Measurements from ENCODE around the gene TGFBR3. TPM values are rescaled to one million over a fixed set of nuclear protein-coding genes. Genes with fewer than 3 reads are reported as not detected.
A peak's percentile ranks its signal among the peaks of the same experiment; 100 is the strongest.

Gene TGFBR3
- total and polyA plus RNA-seq, 2 of the 13 experiments (the other 11 are each of a cell fraction or from before 2014, with no cell fraction given) = 76.5 to 195 TPM

DNA sequence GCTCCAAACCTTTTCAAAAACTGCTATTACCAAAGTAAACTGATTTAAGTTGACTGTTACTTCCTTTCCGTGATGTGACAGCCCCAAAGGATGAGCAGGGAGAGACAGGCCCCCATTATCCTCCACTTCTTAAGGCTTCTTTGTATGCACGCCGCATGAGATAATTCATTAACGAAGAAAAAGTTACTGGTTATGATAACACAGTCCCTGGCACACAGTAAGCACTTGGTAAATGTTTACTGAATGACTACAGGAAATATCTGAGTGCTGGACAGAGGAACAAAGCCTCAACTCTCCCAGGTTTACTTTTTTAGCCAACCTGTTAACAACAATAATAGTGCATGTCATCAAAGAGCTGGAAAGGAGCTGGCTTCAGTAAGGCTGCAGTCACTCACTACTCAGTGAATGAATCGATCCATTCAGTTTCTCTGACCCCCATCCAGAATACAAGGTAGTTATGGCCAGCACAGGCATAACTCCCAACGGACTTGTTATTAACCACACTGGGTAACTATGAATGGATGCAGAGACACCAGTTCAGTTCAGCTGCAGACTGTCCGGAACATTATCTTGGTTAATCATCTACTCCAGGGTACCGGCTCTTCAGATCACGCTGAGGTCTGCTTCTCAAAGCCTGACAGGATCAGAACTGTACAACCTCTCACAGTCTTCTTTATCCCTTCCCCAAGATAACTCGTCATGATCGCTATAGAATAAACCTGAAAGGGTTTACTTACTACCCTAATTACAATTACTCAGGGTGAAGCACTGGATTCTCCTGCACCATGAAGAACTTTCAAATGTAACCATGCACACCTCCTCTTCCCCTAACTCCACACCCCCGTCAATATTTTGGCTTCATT is 58.3 kb downstream of the TGFBR3 start (continued):
- TF ChIP-seq RORA (CRISPR knock-in tag; IDR thresholded peaks at IDR 0.05) = no peak
- TF ChIP-seq, protein P1, sequence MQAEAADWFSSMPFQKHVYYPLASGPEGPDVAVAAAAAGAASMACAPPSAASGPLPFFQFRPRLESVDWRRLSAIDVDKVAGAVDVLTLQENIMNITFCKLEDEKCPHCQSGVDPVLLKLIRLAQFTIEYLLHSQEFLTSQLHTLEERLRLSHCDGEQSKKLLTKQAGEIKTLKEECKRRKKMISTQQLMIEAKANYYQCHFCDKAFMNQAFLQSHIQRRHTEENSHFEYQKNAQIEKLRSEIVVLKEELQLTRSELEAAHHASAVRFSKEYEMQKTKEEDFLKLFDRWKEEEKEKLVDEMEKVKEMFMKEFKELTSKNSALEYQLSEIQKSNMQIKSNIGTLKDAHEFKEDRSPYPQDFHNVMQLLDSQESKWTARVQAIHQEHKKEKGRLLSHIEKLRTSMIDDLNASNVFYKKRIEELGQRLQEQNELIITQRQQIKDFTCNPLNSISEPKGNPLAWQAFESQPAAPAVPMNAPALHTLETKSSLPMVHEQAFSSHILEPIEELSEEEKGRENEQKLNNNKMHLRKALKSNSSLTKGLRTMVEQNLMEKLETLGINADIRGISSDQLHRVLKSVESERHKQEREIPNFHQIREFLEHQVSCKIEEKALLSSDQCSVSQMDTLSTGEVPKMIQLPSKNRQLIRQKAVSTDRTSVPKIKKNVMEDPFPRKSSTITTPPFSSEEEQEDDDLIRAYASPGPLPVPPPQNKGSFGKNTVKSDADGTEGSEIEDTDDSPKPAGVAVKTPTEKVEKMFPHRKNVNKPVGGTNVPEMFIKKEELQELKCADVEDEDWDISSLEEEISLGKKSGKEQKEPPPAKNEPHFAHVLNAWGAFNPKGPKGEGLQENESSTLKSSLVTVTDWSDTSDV (CRISPR knock-in tag; IDR thresholded peaks at IDR 0.05) = no peak
- TF ChIP-seq CHD4 (IDR thresholded peaks at IDR 0.05; ENCODE audit: borderline replicate concordance, low read length) = peak; percentile 81; the same call in 1 of the 2 replicates
- peak; percentile 82 for TF ChIP-seq ASH2L (IDR thresholded peaks at IDR 0.05; ENCODE audit: insufficient read length, low read depth, low read length)
- no peak for TF ChIP-seq WIZ (CRISPR knock-in tag; IDR thresholded peaks at IDR 0.05)
- TF ChIP-seq, protein P2, sequence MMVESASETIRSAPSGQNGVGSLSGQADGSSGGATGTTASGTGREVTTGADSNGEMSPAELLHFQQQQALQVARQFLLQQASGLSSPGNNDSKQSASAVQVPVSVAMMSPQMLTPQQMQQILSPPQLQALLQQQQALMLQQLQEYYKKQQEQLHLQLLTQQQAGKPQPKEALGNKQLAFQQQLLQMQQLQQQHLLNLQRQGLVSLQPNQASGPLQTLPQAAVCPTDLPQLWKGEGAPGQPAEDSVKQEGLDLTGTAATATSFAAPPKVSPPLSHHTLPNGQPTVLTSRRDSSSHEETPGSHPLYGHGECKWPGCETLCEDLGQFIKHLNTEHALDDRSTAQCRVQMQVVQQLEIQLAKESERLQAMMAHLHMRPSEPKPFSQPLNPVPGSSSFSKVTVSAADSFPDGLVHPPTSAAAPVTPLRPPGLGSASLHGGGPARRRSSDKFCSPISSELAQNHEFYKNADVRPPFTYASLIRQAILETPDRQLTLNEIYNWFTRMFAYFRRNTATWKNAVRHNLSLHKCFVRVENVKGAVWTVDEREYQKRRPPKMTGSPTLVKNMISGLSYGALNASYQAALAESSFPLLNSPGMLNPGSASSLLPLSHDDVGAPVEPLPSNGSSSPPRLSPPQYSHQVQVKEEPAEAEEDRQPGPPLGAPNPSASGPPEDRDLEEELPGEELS (CRISPR knock-in tag; IDR thresholded peaks at IDR 0.05) = peak; percentile 87
- no peak for TF ChIP-seq ZNF550 (CRISPR knock-in tag; IDR thresholded peaks at IDR 0.05; ENCODE audit: borderline replicate concordance)
- no peak; the same call in 1 of the 2 replicates for TF ChIP-seq MTA1 (CRISPR knock-in tag; IDR thresholded peaks at IDR 0.05; ENCODE audit: borderline replicate concordance)
- no peak; the same call in none of the 2 replicates for TF ChIP-seq MEF2D (CRISPR knock-in tag; IDR thresholded peaks at IDR 0.05)
- TF ChIP-seq SOX6 (IDR thresholded peaks at IDR 0.05) = no peak
- peak; percentile 92 for TF ChIP-seq SOX6 (CRISPR knock-in tag; IDR thresholded peaks at IDR 0.05)
- TF ChIP-seq YY1 (IDR thresholded peaks at IDR 0.05; ENCODE audit: insufficient read depth, insufficient replicate concordance, low read depth, low read length) = no peak
- TF ChIP-seq RBFOX2 (IDR thresholded peaks at IDR 0.05; ENCODE audit: low read depth, low read length) = no peak; the same call in 1 of the 2 replicates
- TF ChIP-seq, protein P3, sequence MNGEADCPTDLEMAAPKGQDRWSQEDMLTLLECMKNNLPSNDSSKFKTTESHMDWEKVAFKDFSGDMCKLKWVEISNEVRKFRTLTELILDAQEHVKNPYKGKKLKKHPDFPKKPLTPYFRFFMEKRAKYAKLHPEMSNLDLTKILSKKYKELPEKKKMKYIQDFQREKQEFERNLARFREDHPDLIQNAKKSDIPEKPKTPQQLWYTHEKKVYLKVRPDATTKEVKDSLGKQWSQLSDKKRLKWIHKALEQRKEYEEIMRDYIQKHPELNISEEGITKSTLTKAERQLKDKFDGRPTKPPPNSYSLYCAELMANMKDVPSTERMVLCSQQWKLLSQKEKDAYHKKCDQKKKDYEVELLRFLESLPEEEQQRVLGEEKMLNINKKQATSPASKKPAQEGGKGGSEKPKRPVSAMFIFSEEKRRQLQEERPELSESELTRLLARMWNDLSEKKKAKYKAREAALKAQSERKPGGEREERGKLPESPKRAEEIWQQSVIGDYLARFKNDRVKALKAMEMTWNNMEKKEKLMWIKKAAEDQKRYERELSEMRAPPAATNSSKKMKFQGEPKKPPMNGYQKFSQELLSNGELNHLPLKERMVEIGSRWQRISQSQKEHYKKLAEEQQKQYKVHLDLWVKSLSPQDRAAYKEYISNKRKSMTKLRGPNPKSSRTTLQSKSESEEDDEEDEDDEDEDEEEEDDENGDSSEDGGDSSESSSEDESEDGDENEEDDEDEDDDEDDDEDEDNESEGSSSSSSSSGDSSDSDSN (CRISPR knock-in tag; IDR thresholded peaks at IDR 0.05) = no peak
- no peak for TF ChIP-seq CCDC6 (CRISPR knock-in tag; IDR thresholded peaks at IDR 0.05)
- TF ChIP-seq FOXA3 (CRISPR knock-in tag; IDR thresholded peaks at IDR 0.05) = peak; percentile 85
- TF ChIP-seq U2AF1 (optimal IDR thresholded peaks at IDR 0.05; ENCODE audit: low read depth, low read length) = no peak
- peak; percentile 67; the same call in 1 of the 2 replicates for TF ChIP-seq ZSCAN31 (CRISPR knock-in tag; IDR thresholded peaks at IDR 0.05; ENCODE audit: low read depth)
- no peak for TF ChIP-seq IRX3 (CRISPR knock-in tag; IDR thresholded peaks at IDR 0.05; ENCODE audit: borderline replicate concordance, low read depth)
- TF ChIP-seq ZC3H4 (CRISPR knock-in tag; IDR thresholded peaks at IDR 0.05; ENCODE audit: borderline replicate concordance) = no peak
- TF ChIP-seq DNMT1 (CRISPR knock-in tag; IDR thresholded peaks at IDR 0.05) = no peak
